ENCODE measurements around the gene CYSLTR2. TPM values are rescaled to one million over a fixed set of nuclear protein-coding genes. Genes with fewer than 3 reads are reported as not detected.
"Not testable (repeated sequence)": the region's sequence is repeated elsewhere in the genome, so short reads cannot be mapped to it uniquely, and the experiment has no call there.

Gene CYSLTR2
- total RNA-seq, 1 experiment from 2014 or later, result not detected

- no peak for DNase-seq (ENCODE audit: extremely low read depth, low read depth)
Measured at GRCh38 chr13:48686636-48687210, 33.0 kb downstream of the CYSLTR2 start.

- DNase-seq (ENCODE audit: extremely low read depth, low read depth), result no peak
Measured at GRCh38 chr13:48687249-48687648, 33.5 kb downstream of the CYSLTR2 start.

GRCh38 chr13:48693998-48694397, 40.3 kb downstream of the CYSLTR2 start:
- no peak for DNase-seq (ENCODE audit: extremely low read depth, low read depth)

- DNase-seq (ENCODE audit: extremely low read depth, low read depth), result no peak
Measured at GRCh38 chr13:48695776-48696175, 42.0 kb downstream of the CYSLTR2 start.

GRCh38 chr13:48696676-48697075, 42.9 kb downstream of the CYSLTR2 start:
- DNase-seq (ENCODE audit: extremely low read depth, low read depth), result not testable (repeated sequence)

- DNase-seq (ENCODE audit: extremely low read depth, low read depth), result no peak
Measured at GRCh38 chr13:48707405-48707804, 53.7 kb downstream of the CYSLTR2 start.

GRCh38 chr13:48708764-48709163, 55.0 kb downstream of the CYSLTR2 start:
- DNase-seq (ENCODE audit: extremely low read depth, low read depth), result no peak

- no peak for DNase-seq (ENCODE audit: extremely low read depth, low read depth)
Measured at GRCh38 chr13:48709213-48709612, 55.5 kb downstream of the CYSLTR2 start.

GRCh38 chr13:48710160-48710559, 56.4 kb downstream of the CYSLTR2 start:
- DNase-seq (ENCODE audit: extremely low read depth, low read depth), result no peak

GRCh38 chr13:48712141-48712540, 58.4 kb downstream of the CYSLTR2 start:
- DNase-seq (ENCODE audit: extremely low read depth, low read depth), result no peak

- DNase-seq (ENCODE audit: extremely low read depth, low read depth), result no peak
Measured at GRCh38 chr13:48715977-48716376, 62.2 kb downstream of the CYSLTR2 start.

GRCh38 chr13:48720621-48721020, 66.9 kb downstream of the CYSLTR2 start:
- no peak for DNase-seq (ENCODE audit: extremely low read depth, low read depth)

- DNase-seq (ENCODE audit: extremely low read depth, low read depth), result no peak
Measured at GRCh38 chr13:48723168-48723567, 69.4 kb downstream of the CYSLTR2 start.

- DNase-seq (ENCODE audit: extremely low read depth, low read depth), result no peak
Measured at GRCh38 chr13:48725271-48725670, 71.5 kb downstream of the CYSLTR2 start.

GRCh38 chr13:48726711-48727110, 73.0 kb downstream of the CYSLTR2 start:
- no peak for DNase-seq (ENCODE audit: extremely low read depth, low read depth)

GRCh38 chr13:48727241-48728011, 73.7 kb downstream of the CYSLTR2 start:
- peak; percentile 30 for DNase-seq (ENCODE audit: extremely low read depth, low read depth)

GRCh38 chr13:48728226-48728625, 74.5 kb downstream of the CYSLTR2 start:
- DNase-seq (ENCODE audit: extremely low read depth, low read depth), result no peak

GRCh38 chr13:48728876-48729275, 75.1 kb downstream of the CYSLTR2 start:
- DNase-seq (ENCODE audit: extremely low read depth, low read depth), result no peak

GRCh38 chr13:48729856-48730255, 76.1 kb downstream of the CYSLTR2 start:
- DNase-seq (ENCODE audit: extremely low read depth, low read depth), result no peak

- peak; percentile 23 for DNase-seq (ENCODE audit: extremely low read depth, low read depth)
Measured at GRCh38 chr13:48731001-48731658, 77.4 kb downstream of the CYSLTR2 start.

GRCh38 chr13:48731957-48732569, 78.3 kb downstream of the CYSLTR2 start:
- DNase-seq (ENCODE audit: extremely low read depth, low read depth), result no peak

Measured in NCI-H460 (cell line).